IMR-90 (cell line): ENCODE results near the gene AQP6. TPM values are rescaled to one million over a fixed set of nuclear protein-coding genes. Genes with fewer than 3 reads are reported as not detected.

ENCODE experiments used
- ATAC-seq: fragments of 200-7000 bp; cut with Tn5 transposase; 2 replicates; pipeline ENCODE4 v1.9.1; 2020; ENCODE audit warnings: low read depth, mild to moderate bottlenecking, moderate library complexity
- BruUV-seq: library from RNA; stranded (reverse); fragments of 400-500 nt; replicated peaks from 2 replicates; lab custom pipeline; 2021; lab: Mats Ljungman, UMichigan
- CTCF ChIA-PET: fragments of 300-600 bp; formaldehyde crosslinking; extraction: SDS; loops from one replicate; lab custom pipeline; 2021; ENCODE audit warnings: antibody characterized with exemption; lab: Yijun Ruan, JAX
- POLR2A ChIA-PET: fragments of 300-600 bp; sonication (Branson Sonifier 250); formaldehyde crosslinking; loops from one replicate; lab custom pipeline; 2022; ENCODE audit warnings: antibody characterized with exemption; ENCODE audit not compliant: unreplicated experiment; lab: Charles Lee
- DNase-seq: peaks from one replicate; pipeline ENCODE4 v3.0.0; 2013
- H2AFZ ChIP-seq: replicated peaks from 2 replicates; pipeline ENCODE3; 2013; ENCODE audit warnings: low read length, mild to moderate bottlenecking; ENCODE audit not compliant: poor library complexity
- H2AK5ac ChIP-seq: 2 replicates; pipeline ENCODE4 v1.6.1; 2013; ENCODE audit warnings: low read depth, low read length, inconsistent platforms
- H2AK9ac ChIP-seq: replicated peaks from 2 replicates; pipeline ENCODE3; 2013; ENCODE audit warnings: mild to moderate bottlenecking, low read depth, low read length, moderate library complexity; ENCODE audit not compliant: poor library complexity
- H2BK120ac ChIP-seq: 2 replicates; pipeline ENCODE4 v1.6.1; 2013; ENCODE audit warnings: low read depth, low read length, inconsistent platforms
- H2BK15ac ChIP-seq: 3 replicates; pipeline ENCODE4 v1.6.1; 2013; ENCODE audit warnings: low read depth, low read length, inconsistent platforms
- H2BK20ac ChIP-seq: 2 replicates; pipeline ENCODE4 v1.6.1; 2013; ENCODE audit warnings: low read depth, mild to moderate bottlenecking, inconsistent platforms, low read length, moderate library complexity
- H2BK5ac ChIP-seq: 2 replicates; pipeline ENCODE4 v1.6.1; 2013; ENCODE audit warnings: mild to moderate bottlenecking, low read depth, low read length, inconsistent platforms; ENCODE audit not compliant: poor library complexity, severe bottlenecking
- H3K14ac ChIP-seq: replicated peaks from 2 replicates; pipeline ENCODE4 v1.6.1; 2013; ENCODE audit warnings: low read depth, low read length, inconsistent platforms
- H3K18ac ChIP-seq: 2 replicates; pipeline ENCODE4 v1.6.1; 2013; ENCODE audit warnings: low read depth, low read length, control low read depth
- H3K23ac ChIP-seq: 2 replicates; pipeline ENCODE4 v1.6.1; 2013; ENCODE audit warnings: low read depth, low read length, inconsistent platforms
- H3K27ac ChIP-seq: 2 replicates; pipeline ENCODE4 v1.5.1; 2013; ENCODE audit warnings: mild to moderate bottlenecking, control low read depth, low read length; ENCODE audit not compliant: insufficient read depth
- H3K27me3 ChIP-seq: 2 replicates; pipeline ENCODE4 v1.6.1; 2013; ENCODE audit warnings: low read length; ENCODE audit not compliant: control insufficient read depth, insufficient read depth
- H3K36me3 ChIP-seq: 2 replicates; pipeline ENCODE4 v1.6.1; 2013; ENCODE audit warnings: low read length, mixed read lengths; ENCODE audit not compliant: control insufficient read depth, insufficient read depth
- H3K4ac ChIP-seq: 2 replicates; pipeline ENCODE4 v1.6.1; 2013; ENCODE audit warnings: low read depth, low read length, inconsistent platforms
- H3K4me1 ChIP-seq: 2 replicates; pipeline ENCODE4 v1.6.1; 2013; ENCODE audit warnings: low read length, mixed read lengths; ENCODE audit not compliant: control insufficient read depth, insufficient read depth
- H3K4me2 ChIP-seq: 2 replicates; pipeline ENCODE4 v1.6.1; 2013; ENCODE audit warnings: low read depth, mild to moderate bottlenecking, control low read depth, low read length, moderate library complexity
- H3K4me3 ChIP-seq: 2 replicates; pipeline ENCODE4 v1.5.1; 2013; ENCODE audit warnings: low read depth, mild to moderate bottlenecking, control low read depth, low read length, moderate library complexity; ENCODE audit not compliant: insufficient read depth
- H3K56ac ChIP-seq: 2 replicates; pipeline ENCODE4 v1.6.1; 2013; ENCODE audit warnings: low read length, inconsistent platforms; ENCODE audit not compliant: insufficient read depth; ENCODE audit errors: extremely low read depth
- H3K79me1 ChIP-seq, 2 experiments: 2 replicates each; pipeline ENCODE4 v1.6.1; 2013; ENCODE audit warnings: low read length in 2 of 2, inconsistent platforms in 1 of 2, low read depth in 1 of 2
- H3K9ac ChIP-seq: 2 replicates; pipeline ENCODE4 v1.6.1; 2013; ENCODE audit warnings: low read depth, low read length, control low read depth
- H3K9me1 ChIP-seq: 2 replicates; pipeline ENCODE4 v1.6.1; 2013; ENCODE audit warnings: low read length, inconsistent platforms; ENCODE audit not compliant: insufficient read depth
- H3K9me3 ChIP-seq: 2 replicates; pipeline ENCODE4 v1.6.1; 2013; ENCODE audit warnings: low read length; ENCODE audit not compliant: control insufficient read depth, insufficient read depth
- H4K20me1 ChIP-seq: 2 replicates; pipeline ENCODE4 v1.6.1; 2013; ENCODE audit warnings: low read length, inconsistent platforms; ENCODE audit not compliant: insufficient read depth
- H4K5ac ChIP-seq: 2 replicates; pipeline ENCODE4 v1.6.1; 2013; ENCODE audit warnings: mild to moderate bottlenecking, low read depth, low read length, control low read depth
- H4K8ac ChIP-seq, 2 experiments: 2 replicates each; pipeline ENCODE4 v1.6.1; 2013; ENCODE audit warnings: low read depth in 2 of 2, low read length in 2 of 2, control low read depth in 1 of 2, inconsistent platforms in 1 of 2
- H4K91ac ChIP-seq: 2 replicates; pipeline ENCODE4 v1.6.1; 2013; ENCODE audit warnings: low read depth, low read length, inconsistent platforms; ENCODE audit not compliant: insufficient read depth
- CEBPB ChIP-seq: IDR thresholded peaks from 2 replicates; pipeline ENCODE4 v1.6.1; 2012; ENCODE audit warnings: low read depth, low read length, improper control_type of control experiment
- RAD21 ChIP-seq: IDR thresholded peaks from 2 replicates; pipeline ENCODE4 v1.6.1; 2012; ENCODE audit warnings: low read length, improper control_type of control experiment
- WGBS, 2 experiments: methylation state at CpG; one replicate each; pipeline versions ENCODE4 v1.1.5 to v1.1.7; 2013; ENCODE audit warnings: missing lambda C conversion rate in 2 of 2; ENCODE audit not compliant: insufficient read length in 1 of 2; ENCODE audit errors: extremely low coverage in 2 of 2; 5-methylcytosine and 5-hydroxymethylcytosine counted together
- dilution Hi-C: fragments of 300-500 bp; cut with HindIII; formaldehyde crosslinking; loops from one replicate; pipeline ENCODE4 v1.14.3; 2018; ENCODE audit warnings: low sequenced_read_pairs; ENCODE audit not compliant: unreplicated experiment
- in situ Hi-C: fragments of 300-500 bp; cut with MboI; formaldehyde crosslinking; loops from 3 replicates; pipeline ENCODE4 v1.14.3; 2019; ENCODE audit warnings: low sequenced_read_pairs, inconsistent platforms, mixed read lengths
- intact Hi-C: fragments of 100-400 bp; cut with micrococcal nuclease; formaldehyde crosslinking; loops from 2 replicates; pipeline ENCODE4 v1.10.0; 2022
- polyA plus RNA-seq, 3 experiments: library from polyadenylated mRNA; depleted of rRNA; stranded (reverse); fragments of >200 nt; gene quantifications; 2 replicates each; pipeline ENCODE4 v1.2.3, GENCODE V29; 2012; ENCODE audit warnings: low replicate concordance in 1 of 3
- total RNA-seq: library from RNA; depleted of rRNA; stranded (reverse); fragments of >200 nt; gene quantifications from 2 replicates; pipeline ENCODE4 v1.2.3, GENCODE V29; 2012

AQP6 gene
- total and polyA plus RNA-seq, 2 of the 4 experiments (the other 2 are of a cell fraction), result not detected

DNA sequence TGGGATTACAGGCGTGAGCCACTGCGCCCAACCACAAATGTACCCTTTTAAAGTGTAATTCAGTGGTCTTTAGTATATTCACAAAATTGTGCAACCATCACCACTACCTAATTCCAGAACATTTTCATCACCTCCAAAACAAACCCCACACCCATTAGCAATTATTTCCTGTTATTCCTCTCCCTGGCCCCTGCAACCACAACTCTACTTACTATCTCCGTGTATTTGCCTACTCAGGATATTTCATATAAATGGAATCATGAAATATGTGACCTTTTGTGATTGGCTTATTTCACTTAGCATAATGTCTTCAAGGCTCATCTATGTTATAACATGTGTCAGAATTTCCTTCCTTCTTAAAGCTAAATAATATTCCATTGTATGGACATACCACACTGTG, 38.2 kb upstream of the AQP6 start:
- BruUV-seq, result no TSS peak
- in situ Hi-C loops, result no loop called here

More for the DNA sequence above, 38.2 kb upstream of the AQP6 start:
- intact Hi-C loops (no loop called here), dilution Hi-C loops (no loop called here)
- H3K4me3 ChIP-seq, result no peak overlapping the region
- no peak overlapping the region for H3K14ac ChIP-seq
- peaks cover 2% of the 10 kb centered on the region; the same call in 1 of the 2 replicates for H3K4me1 ChIP-seq
- H4K91ac ChIP-seq, result no peak overlapping the region
- H3K79me1 ChIP-seq, result no peaks in the 10 kb centered on the region
- no peak overlapping the region for H3K18ac ChIP-seq
- ChIA-PET POLR2A (interaction anchor here (0.5 kb wide), 1 partner anchor 9 kb away, joined by 3 read pairs; no protein-coding TSS in a partner anchor), CTCF (interaction anchor here (3.2 kb wide), 1 partner anchor 11 kb away, joined by 15 read pairs; no protein-coding TSS in a partner anchor)
- no peak overlapping the region for H2AK5ac ChIP-seq
- TF ChIP-seq RAD21, result no peak
- 0 out of 2 replicates have a peak, but pooled peaks have one; percentile 5 for TF ChIP-seq CEBPB
- H3K9ac ChIP-seq, result no peak overlapping the region
- ATAC-seq (no peak), DNase-seq (no peak)
- no CpG with 5 or more reads among the region's 3 CpGs for WGBS, 2 experiments
- no peaks in the 10 kb centered on the region for H4K20me1 ChIP-seq
- no peak overlapping the region for H3K4me2 ChIP-seq
- no peak overlapping the region for H2BK120ac ChIP-seq
- no peaks in the 10 kb centered on the region for H3K9me1 ChIP-seq
- H3K4ac ChIP-seq, result no peak overlapping the region
- no peak overlapping the region for H3K56ac ChIP-seq
- H2AFZ ChIP-seq, result no peak overlapping the region
- no peak overlapping the region for H3K27ac ChIP-seq
- no peaks in the 10 kb centered on the region for H3K36me3 ChIP-seq
- H2BK15ac ChIP-seq, result no peak overlapping the region
- no peak overlapping the region for H2AK9ac ChIP-seq
- no peak overlapping the region for H4K8ac ChIP-seq
- H3K27me3 ChIP-seq, result no peaks in the 10 kb centered on the region
- H3K23ac ChIP-seq, result no peak overlapping the region
- no peaks in the 10 kb centered on the region for H3K9me3 ChIP-seq
- H2BK20ac ChIP-seq, result no peak overlapping the region
- no peak overlapping the region for H2BK5ac ChIP-seq
- no peak overlapping the region for H4K5ac ChIP-seq
